Hepatocyte (in vitro differentiated cells): ENCODE measurements around the gene ENSA. TPM values are rescaled to one million over a fixed set of nuclear protein-coding genes. Genes with fewer than 3 reads are reported as not detected.
"Not testable (repeated sequence)": the region's sequence is repeated elsewhere in the genome, so short reads cannot be mapped to it uniquely, and the experiment has no call there.

Source experiments
- DNase-seq: peaks from one replicate; pipeline ENCODE4 v3.0.0-alpha.2; 2016; ENCODE audit warnings: low spot score
- H2AFZ ChIP-seq: fragments of 200-600 bp; sonication (generic); 2 replicates; pipeline ENCODE4 v1.6.0; 2016; ENCODE audit warnings: antibody characterized with exemption, mild to moderate bottlenecking
- H3K27ac ChIP-seq: fragments of 200-600 bp; sonication (generic); 2 replicates; pipeline ENCODE4 v1.5.1; 2016; ENCODE audit warnings: mild to moderate bottlenecking
- H3K27me3 ChIP-seq: fragments of 200-600 bp; sonication (generic); 2 replicates; pipeline ENCODE4 v1.6.1; 2016
- H3K36me3 ChIP-seq: fragments of 200-600 bp; sonication (generic); replicated peaks from 2 replicates; pipeline ENCODE4 v1.5.1; 2016; ENCODE audit warnings: low read depth; ENCODE audit not compliant: insufficient read depth
- H3K4me1 ChIP-seq: fragments of 200-600 bp; sonication (generic); 2 replicates; pipeline ENCODE4 v1.5.1; 2016; ENCODE audit warnings: mild to moderate bottlenecking, moderate library complexity; ENCODE audit not compliant: insufficient read depth
- H3K4me2 ChIP-seq: fragments of 200-600 bp; sonication (generic); 2 replicates; pipeline ENCODE4 v1.6.0; 2016
- H3K4me3 ChIP-seq: fragments of 200-600 bp; sonication (generic); 2 replicates; pipeline ENCODE4 v1.5.1; 2016; ENCODE audit warnings: mild to moderate bottlenecking
- H3K79me2 ChIP-seq: fragments of 200-600 bp; sonication (generic); 2 replicates; pipeline ENCODE4 v1.6.0; 2017; ENCODE audit warnings: mild to moderate bottlenecking
- H3K9me2 ChIP-seq: fragments of 200-600 bp; sonication (generic); replicated peaks from 2 replicates; pipeline ENCODE4 v1.6.0; 2017; ENCODE audit warnings: mild to moderate bottlenecking; ENCODE audit not compliant: insufficient read depth
- H3K9me3 ChIP-seq: fragments of 200-600 bp; sonication (generic); 2 replicates; pipeline ENCODE4 v1.5.1; 2016; ENCODE audit warnings: low read depth, mild to moderate bottlenecking
- H4K20me1 ChIP-seq: fragments of 200-600 bp; sonication (generic); 2 replicates; pipeline ENCODE4 v1.6.0; 2016; ENCODE audit warnings: mild to moderate bottlenecking; ENCODE audit not compliant: insufficient read depth, poor library complexity, severe bottlenecking
- EZH2 ChIP-seq: fragments of 200-600 bp; sonication (generic); IDR thresholded peaks from 2 replicates; pipeline ENCODE4 v1.6.1; 2016; ENCODE audit warnings: antibody characterized with exemption, mild to moderate bottlenecking, borderline replicate concordance
- EZH2phosphoT487 ChIP-seq: fragments of 200-600 bp; sonication (generic); IDR thresholded peaks from one replicate; pipeline ENCODE4 v1.6.1; 2018; ENCODE audit warnings: antibody characterized with exemption, mild to moderate bottlenecking, low read depth, moderate library complexity; ENCODE audit not compliant: unreplicated experiment, severe bottlenecking
- WGBS: methylation state at CpG from one replicate; pipeline ENCODE4 v1.1.6; 2016; ENCODE audit warnings: low lambda C conversion rate; ENCODE audit errors: missing lambda C conversion rate; 5-methylcytosine and 5-hydroxymethylcytosine counted together
- polyA plus RNA-seq: library from polyadenylated mRNA; unstranded; fragments of >200 nt; fragmentation: Nextera tagmentation; extraction: Ambion mirVana; gene quantifications from 2 replicates; pipeline ENCODE4 v1.2.1, GENCODE V29; 2016
- total RNA-seq: library from RNA; depleted of rRNA; stranded (reverse); fragments of >200 nt; gene quantifications from 2 replicates; pipeline ENCODE4 v1.2.3, GENCODE V29; 2014
- TF ChIP-seq, protein P1 (sequence below): fragments of 200-600 bp; sonication (generic); IDR thresholded peaks from 2 replicates; pipeline ENCODE4 v1.5.1; 2016; ENCODE audit warnings: antibody characterized with exemption, mild to moderate bottlenecking; ENCODE audit not compliant: poor library complexity

The ENSA gene
- total and polyA plus RNA-seq, 2 experiments from 2014 or later = 70.8 to 148 TPM

DNA sequence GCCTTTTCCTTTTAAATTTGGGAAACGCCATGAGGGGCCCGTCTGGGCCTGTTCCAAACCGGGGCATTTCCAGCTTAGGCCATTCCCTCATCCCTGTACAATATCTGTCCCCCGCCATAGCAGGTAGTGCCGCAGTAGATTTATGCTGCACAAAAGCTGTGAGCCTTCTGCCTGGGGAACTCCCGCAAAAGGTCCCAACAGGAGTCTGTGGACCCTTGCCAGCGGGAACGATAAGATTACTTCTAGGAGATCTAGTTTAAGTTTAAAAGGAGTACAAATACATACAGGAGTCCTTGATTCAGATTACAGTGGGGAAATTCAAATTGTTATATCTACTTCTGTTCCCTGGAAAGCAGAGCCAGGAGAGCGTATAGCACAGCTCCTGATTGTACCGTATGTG lies 25.2 kb upstream of the ENSA start:
- not testable (repeated sequence) for H3K4me2 ChIP-seq, H3K27me3 ChIP-seq, H2AFZ ChIP-seq, H3K9me2 ChIP-seq, H3K4me3 ChIP-seq, DNase-seq, H4K20me1 ChIP-seq, H3K79me2 ChIP-seq, H3K27ac ChIP-seq, H3K4me1 ChIP-seq, H3K36me3 ChIP-seq, H3K9me3 ChIP-seq
- 92% methylated on average over 10 of the region's 10 CpGs for WGBS

DNA sequence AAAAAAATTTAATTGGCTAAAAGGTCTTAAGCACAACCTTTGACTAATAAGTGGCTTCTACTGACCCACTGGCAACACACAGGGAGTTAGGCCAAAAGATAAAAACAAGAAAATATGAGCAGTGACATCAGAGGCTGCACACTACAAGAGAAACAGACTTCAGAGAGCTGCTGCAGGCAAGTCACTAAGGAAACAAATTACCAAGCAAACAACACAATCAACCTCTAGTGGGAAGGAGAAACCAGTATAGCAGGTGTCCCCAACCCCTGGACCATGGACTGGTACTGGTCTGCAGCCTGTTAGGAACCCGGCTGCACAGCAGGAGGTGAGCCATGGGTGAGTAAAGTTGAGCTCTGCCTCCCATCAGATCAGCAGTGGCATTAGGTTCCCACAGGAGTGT lies 20.8 kb upstream of the ENSA start:
- Histone ChIP-seq H3K4me1 (peaks cover 3% of the 10 kb centered on the region), H3K4me3 (no peak overlapping the region), H3K79me2 (peaks cover 5% of the 10 kb centered on the region), H2AFZ (no peak overlapping the region), H3K27me3 (no peaks in the 10 kb centered on the region), H3K36me3 (no peaks in the 10 kb centered on the region), H3K4me2 (no peak overlapping the region), H3K9me3 (no peaks in the 10 kb centered on the region), H3K9me2 (no peaks in the 10 kb centered on the region), H3K27ac (no peak overlapping the region), H4K20me1 (no peaks in the 10 kb centered on the region)
- 70% methylated on average over 1 of the region's 1 CpG for WGBS
- DNase-seq = peak; percentile 44
- no peak for TF ChIP-seq EZH2
- TF ChIP-seq, protein P1, sequence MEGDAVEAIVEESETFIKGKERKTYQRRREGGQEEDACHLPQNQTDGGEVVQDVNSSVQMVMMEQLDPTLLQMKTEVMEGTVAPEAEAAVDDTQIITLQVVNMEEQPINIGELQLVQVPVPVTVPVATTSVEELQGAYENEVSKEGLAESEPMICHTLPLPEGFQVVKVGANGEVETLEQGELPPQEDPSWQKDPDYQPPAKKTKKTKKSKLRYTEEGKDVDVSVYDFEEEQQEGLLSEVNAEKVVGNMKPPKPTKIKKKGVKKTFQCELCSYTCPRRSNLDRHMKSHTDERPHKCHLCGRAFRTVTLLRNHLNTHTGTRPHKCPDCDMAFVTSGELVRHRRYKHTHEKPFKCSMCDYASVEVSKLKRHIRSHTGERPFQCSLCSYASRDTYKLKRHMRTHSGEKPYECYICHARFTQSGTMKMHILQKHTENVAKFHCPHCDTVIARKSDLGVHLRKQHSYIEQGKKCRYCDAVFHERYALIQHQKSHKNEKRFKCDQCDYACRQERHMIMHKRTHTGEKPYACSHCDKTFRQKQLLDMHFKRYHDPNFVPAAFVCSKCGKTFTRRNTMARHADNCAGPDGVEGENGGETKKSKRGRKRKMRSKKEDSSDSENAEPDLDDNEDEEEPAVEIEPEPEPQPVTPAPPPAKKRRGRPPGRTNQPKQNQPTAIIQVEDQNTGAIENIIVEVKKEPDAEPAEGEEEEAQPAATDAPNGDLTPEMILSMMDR = no peak
- no peak for TF ChIP-seq EZH2phosphoT487

DNA sequence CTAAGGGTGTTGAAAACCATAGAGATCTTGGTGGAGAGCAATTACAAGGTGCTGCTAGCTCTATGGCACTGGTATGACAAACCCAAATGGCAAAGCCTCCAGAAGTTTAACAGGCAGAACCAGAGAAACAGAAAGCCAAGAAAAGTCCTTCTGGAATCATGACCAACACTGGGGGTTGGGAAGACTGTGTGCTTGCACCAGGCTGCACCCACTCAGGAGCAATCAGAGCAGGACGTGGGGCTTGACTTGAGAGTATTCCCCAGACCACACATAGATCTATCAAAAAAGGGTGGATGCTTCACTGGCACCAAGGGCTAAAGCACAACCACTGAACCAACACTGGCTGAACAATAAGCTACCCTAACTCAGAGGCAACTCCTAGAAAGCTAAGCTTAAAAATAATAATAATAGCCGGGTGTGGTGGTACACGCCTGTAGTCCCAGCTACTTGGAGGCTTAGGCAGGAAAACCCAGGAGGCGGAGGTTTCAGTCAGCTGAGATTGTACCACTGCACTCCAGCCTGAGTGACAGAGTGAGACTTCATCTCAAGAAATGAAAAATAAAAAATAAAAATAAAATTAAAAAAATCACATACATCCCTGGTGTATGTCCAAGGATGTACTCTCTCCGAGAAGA lies 20.1 kb upstream of the ENSA start:
- Histone ChIP-seq H3K9me2 (no peaks in the 10 kb centered on the region), H3K36me3 (no peaks in the 10 kb centered on the region), H3K9me3 (no peaks in the 10 kb centered on the region), H2AFZ (no peak overlapping the region), H3K27ac (no peak overlapping the region), H3K27me3 (no peaks in the 10 kb centered on the region), H3K4me1 (peaks cover 3% of the 10 kb centered on the region), H3K4me3 (no peak overlapping the region), H3K79me2 (peaks cover 5% of the 10 kb centered on the region), H3K4me2 (no peak overlapping the region), H4K20me1 (no peaks in the 10 kb centered on the region)
- 93% methylated on average over 5 of the region's 5 CpGs for whole genome bisulfite sequencing
- no peak for DNase-seq
- no peak for TF ChIP-seq EZH2
- TF ChIP-seq, protein P1 = no peak
- TF ChIP-seq EZH2phosphoT487 = no peak

DNA sequence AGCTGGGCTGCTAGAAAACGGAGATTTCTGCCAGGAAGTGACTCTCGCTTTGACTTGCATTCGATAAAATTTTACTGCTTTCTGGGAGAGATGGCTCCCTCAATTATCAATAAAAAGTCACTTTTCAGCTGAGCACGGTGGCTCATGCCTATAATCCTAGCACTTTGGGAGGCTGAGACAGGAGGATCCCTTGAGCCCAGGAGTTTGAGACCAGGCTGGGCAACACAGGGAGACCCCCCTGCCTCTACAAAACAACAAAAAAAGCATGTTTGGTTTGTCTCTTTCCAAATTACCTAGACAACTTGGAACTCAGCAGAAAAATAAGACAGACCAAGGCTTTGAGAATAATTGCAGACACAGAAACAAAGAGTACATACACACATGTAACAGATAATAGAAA lies 12.9 kb upstream of the ENSA start:
- 85% methylated on average over 4 of the region's 4 CpGs for WGBS
- Histone ChIP-seq H4K20me1 (no peaks in the 10 kb centered on the region), H2AFZ (no peak overlapping the region)

DNA sequence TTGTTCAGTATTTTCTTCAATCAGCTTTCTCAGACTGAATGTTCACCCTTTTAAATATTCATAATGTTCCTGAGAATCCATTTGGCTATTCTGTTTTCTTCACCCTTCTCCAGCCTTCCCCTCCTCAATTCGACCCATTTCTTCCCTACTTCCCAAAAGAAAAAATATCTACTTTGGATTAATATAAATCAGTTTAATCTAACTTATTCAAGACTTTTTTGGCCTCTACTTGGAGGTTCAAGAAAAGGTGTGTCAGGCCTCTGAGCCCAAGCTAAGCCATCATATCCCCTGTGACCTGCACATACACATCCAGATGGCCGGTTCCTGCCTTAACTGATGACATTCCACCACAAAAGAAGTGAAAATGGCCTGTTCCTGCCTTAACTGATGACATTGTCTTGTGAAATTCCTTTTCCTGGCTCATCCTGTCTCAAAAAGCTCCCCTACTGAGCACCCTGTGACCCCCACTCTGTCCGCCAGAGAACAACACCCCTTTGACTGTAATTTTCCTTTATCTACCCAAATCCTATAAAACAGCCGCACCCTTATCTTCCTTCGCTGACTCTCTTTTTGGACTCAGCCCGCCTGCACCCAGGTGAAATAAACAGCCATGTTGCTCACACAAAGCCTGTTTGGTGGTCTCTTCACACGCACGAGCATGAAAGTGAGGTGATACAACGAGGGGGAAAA lies 11.9 kb upstream of the ENSA start:
- not testable (repeated sequence) for H3K36me3 ChIP-seq, H3K9me3 ChIP-seq, H2AFZ ChIP-seq, H3K9me2 ChIP-seq, DNase-seq, H3K4me3 ChIP-seq, H3K27ac ChIP-seq, H4K20me1 ChIP-seq, H3K27me3 ChIP-seq, H3K4me2 ChIP-seq, H3K79me2 ChIP-seq, H3K4me1 ChIP-seq
- whole genome bisulfite sequencing = 59% methylated on average over 9 of the region's 9 CpGs

More for the DNA sequence above, 12.9 kb upstream of the ENSA start:
- no peaks in the 10 kb centered on the region for H3K4me1 ChIP-seq
- no peak overlapping the region for H3K4me2 ChIP-seq
- H3K27me3 ChIP-seq = no peaks in the 10 kb centered on the region
- no peaks in the 10 kb centered on the region for H3K36me3 ChIP-seq
- no peak overlapping the region for H3K27ac ChIP-seq
- H3K79me2 ChIP-seq = no peaks in the 10 kb centered on the region
- H3K9me2 ChIP-seq = no peaks in the 10 kb centered on the region
- no peak overlapping the region for H3K4me3 ChIP-seq
- no peak for DNase-seq
- no peaks in the 10 kb centered on the region for H3K9me3 ChIP-seq
- TF ChIP-seq EZH2 = no peak
- no peak for TF ChIP-seq EZH2phosphoT487
- TF ChIP-seq, protein P1 = no peak

DNA sequence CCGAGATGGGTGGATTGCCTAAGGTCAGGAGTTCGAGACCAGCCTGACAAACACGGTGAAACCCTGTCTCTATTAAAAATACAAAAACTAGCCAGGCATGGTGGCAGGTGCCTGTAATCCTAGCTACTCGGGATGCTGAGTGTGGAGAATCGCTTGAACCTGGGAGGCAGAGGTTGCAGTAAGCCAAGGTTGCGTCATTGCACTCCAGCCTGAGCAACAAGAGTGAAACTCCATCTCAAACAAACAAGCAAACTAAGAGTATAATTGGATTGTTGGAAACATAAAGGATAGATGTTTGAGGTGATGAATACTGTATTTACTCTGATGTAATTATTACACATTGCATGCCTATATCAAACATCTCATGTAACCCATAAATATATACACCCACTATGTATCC lies 9.0 kb upstream of the ENSA start:
- H3K79me2 ChIP-seq, DNase-seq, H3K9me3 ChIP-seq, H4K20me1 ChIP-seq, H3K4me1 ChIP-seq, H2AFZ ChIP-seq, H3K27ac ChIP-seq, H3K4me3 ChIP-seq, H3K36me3 ChIP-seq, H3K9me2 ChIP-seq, H3K4me2 ChIP-seq, H3K27me3 ChIP-seq: not testable (repeated sequence)
- WGBS = 93% methylated on average over 6 of the region's 6 CpGs
